CD4-positive, alpha-beta T cell treated with Interleukin-10 for 1 hour (primary cell): ENCODE measurements around the gene PWWP2B.
"Not testable (repeated sequence)": the region's sequence is repeated elsewhere in the genome, so short reads cannot be mapped to it uniquely, and the experiment has no call there.

Experiments
- DNase-seq: peaks from one replicate; pipeline ENCODE4 v3.0.0-alpha.2; 2020

Gene PWWP2B

DNA sequence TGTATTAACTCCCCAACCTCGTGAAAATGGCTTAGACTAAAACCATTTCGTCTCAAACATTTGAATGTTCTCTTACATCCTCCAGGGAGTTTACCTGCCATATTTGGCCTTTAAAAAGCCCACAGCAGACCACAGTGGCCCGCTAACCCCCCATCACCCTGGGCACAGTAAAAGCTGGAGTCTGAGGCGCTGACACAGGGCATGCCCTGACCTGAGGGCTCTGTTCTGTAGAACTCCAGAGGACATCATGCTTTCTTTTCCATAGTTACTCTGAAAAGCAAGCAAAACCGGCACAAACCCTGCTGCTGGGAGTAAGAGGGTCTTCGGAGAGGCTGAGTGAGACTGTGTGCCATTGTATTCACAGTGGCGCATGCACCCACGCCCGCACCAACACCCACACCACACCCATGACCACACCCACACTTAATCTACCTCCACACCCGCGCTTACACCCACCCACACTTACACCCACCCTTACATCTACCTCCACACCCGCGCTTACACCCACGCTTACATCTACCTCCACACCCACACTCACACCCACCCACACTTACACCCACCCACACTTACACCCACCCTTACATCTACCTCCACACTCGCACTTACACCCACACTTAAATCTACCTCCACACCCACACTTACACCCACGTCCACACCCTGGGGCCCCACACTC lies 32.9 kb upstream of the PWWP2B start:
- no peak for DNase-seq

DNA sequence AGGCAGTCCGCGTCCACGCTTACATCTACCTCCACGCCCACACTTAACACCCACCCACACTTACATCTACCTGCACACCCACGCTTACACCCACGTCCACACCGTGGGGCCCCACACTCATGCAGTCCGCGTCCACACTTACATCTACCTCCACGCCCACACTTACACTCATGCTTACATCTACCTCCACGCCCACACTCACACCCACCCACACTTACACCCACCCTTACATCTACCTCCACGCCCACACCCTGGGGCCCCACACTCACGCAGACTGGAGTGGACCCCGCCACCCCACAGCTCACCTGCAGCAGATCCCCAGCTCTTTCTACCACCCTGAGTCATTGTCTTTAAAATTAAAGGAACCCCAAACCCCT lies 32.4 kb upstream of the PWWP2B start:
- no peak for DNase-seq

DNA sequence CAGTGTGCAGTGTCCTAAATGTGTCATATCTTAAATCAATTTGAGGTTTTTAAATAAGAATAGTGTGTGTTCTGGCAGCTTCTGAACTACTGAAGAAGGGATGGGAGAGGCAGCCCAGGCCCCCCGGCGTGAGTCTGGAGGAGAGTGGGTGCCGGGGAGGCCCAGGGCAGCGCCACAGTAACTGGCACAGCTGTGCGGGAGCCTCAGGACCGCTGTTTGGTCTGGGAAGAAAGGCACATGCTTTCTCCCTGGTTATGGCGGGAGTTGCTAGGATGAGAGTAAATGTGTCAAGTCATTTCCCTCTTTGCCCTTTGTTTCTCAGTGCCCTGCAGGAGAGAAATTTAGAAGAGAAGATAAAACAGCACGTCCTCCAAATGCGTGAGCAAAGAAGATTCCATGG lies 31.9 kb upstream of the PWWP2B start:
- DNase-seq = no peak

DNA sequence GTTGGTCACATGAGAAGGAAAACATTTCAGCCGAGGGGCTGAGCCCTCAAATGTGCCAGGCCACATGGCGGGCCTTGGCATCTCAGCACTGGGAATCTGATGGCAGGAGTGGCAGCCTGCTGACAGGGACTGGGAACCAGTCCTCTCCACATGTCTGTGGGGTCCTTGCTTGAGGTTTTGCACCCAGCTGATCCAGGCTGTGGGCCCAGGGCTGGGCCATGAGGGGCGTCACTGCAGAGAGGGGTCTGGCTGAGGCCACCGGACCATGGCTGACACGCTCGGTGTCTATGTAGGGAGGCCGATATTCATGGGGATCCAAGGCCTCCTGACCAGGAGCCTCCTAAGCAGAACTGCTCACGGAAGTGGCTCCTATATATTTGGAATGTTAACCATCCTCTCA lies 31.0 kb upstream of the PWWP2B start:
- no peak for DNase-seq

DNA sequence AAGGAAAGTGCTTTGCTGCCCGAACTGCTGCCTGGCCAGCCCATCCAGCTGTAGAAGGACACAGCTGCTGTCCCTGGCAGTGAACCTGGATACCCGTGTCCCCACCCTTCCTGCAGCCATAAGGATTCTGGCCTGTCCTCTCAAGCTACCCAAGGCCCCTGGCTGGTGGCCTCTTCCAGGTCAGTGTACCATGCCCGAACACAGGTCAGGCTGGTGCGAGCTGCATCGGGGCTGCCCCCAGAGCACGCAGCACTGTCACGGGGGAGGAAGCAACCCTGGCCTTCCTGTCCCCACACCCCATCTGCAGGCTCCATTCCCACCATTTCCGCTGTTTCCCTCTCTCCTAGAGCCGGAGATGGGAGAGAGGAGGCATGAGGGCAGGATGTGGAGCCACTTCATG lies 30.5 kb upstream of the PWWP2B start:
- DNase-seq = no peak

GRCh38 chr10:132368391-132368790 lies 28.6 kb upstream of the PWWP2B start:
- no peak for DNase-seq

- DNase-seq = no peak
These were observed 27.9 kb upstream of the PWWP2B start for GRCh38 chr10:132368881-132369635.

- DNase-seq = no peak
These were observed 27.3 kb upstream of the PWWP2B start for GRCh38 chr10:132369636-132370185.

DNA sequence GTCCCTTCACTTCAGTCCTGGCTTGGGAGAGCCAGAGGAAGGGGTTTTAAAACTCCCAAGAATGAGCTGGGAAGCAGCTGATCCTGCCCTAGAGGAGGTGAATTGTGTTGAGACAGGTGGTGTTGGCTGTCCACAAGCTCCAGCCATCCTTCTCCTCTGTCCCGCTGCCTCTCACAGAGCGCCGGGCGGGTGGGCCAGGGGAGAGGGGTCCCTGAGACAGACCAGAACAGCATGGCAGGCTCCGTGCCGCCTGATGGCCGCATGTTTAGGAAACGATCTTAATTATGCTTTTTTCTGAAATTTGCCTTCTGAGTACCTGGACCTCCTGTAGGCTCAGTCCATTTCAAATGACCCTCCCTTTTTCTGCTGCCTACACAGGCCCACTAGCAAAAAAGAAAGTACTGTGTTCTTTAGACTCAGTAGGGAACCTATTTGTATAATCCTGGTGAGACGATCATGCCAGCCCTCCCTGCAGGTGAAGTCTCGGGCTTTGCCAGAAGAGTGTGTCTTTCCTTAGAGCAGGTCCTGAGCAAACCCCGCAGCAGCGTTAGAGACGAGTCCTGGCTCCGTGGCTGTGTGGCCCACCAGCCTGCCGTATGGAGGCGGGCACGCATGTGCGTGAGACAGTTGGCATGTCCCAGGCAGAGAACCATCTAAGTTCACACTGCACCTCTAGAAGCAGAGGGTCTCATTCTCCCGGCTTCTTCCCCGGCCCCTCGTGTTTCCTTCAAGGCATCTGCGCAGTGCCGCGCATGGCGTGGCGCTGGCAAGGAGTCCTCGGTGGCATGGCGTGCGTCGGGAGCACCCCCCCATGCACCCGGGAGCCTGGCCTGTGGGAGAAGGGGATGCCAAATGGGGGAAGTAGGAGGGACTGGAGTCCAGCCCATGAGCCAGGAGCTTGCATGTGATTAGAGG lies 26.3 kb upstream of the PWWP2B start:
- no peak for DNase-seq

GRCh38 chr10:132371641-132372081 lies 25.3 kb upstream of the PWWP2B start:
- DNase-seq = no peak

DNA sequence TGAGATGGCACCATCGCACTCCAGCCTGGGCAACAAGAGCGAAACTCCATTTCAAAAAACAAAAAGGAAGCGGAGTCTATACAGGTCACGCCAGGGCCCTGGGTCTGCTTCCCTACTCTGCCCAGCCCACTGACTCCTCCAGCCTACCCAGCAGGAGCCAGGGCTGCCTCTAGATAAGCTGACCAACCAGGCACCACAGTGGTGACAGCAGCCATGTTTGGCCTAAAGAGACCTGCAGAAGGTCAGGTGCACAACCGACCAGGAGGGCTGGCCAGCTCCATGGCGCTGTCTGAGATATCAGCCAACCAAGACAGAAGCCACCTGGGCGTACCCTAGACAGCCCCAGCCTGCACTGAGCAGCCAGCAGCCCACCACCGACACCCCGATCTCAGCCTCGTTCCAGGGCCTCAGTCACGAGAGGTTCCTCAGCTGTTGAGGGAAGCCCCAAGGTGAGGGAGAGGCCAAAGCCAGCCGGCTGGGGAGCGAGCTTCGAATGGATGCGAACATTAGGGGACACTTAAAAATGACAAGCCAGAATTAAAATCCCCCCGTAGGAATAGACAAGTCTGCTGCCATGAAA lies 24.4 kb upstream of the PWWP2B start:
- no peak for DNase-seq

- no peak for DNase-seq
These were observed 23.6 kb upstream of the PWWP2B start for GRCh38 chr10:132373241-132373955.

DNA sequence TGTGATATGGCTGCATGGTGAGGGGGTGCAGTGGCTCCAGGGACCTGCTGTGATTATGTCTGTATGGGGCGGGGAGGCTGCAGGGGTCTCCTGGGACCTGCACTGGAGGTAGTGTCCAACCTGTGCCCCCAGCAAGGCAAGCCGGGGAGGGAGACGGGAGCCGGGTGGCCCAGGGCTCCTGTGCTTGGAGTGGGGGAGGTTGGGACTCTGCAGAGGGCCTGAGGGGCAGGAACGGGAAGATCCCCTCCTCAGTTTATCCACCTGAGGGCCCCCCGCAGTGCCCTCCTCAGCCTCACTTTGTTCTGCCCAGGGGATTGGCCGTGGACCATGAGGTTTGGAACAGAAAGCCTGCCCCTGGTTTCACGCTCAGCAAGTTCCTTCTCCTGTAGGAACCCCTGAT lies 22.8 kb upstream of the PWWP2B start:
- DNase-seq = no peak

DNA sequence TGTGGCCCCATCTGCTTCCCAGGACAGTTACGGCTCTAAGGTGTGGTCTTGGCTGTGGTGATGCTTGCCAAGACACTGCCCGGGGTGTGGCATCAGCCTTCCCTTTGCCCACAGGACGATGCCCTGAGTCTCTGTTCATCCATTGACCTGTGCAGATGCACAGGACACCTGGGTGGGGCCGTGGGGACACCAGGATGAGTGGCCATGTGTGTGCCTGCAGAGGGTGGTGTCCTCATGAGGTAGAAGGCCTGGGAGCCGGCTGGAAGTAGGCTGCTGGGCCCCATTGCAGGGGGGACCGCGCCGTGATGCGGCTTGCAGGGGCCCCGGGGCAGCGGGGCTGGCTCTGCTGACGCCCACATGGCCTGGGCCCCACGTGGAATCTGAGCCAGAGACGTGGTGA lies 22.4 kb upstream of the PWWP2B start:
- no peak for DNase-seq

- DNase-seq = no peak
These were observed 21.7 kb upstream of the PWWP2B start for GRCh38 chr10:132375116-132375794.

GRCh38 chr10:132375795-132376297 lies 21.2 kb upstream of the PWWP2B start:
- DNase-seq = no peak

GRCh38 chr10:132376394-132376851 lies 20.6 kb upstream of the PWWP2B start:
- DNase-seq = no peak

DNA sequence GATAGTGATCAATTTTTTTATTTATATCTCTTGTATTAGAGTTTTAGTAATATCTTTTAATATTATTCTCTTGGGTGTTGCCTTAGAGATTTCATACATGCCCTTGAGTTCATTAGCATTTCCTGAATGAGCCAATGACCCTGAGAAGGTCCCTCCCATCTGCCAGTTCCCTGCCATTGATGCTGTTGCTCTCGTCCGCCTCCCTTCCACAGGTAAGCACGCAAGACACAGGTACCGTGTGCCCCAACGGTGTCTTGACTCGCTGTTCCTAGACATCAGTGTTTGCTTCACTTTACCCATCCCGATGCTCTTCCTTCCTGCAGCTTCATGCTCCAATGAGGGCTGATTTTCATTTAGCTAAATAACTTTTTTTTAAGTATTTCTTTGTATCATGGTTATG lies 19.7 kb upstream of the PWWP2B start:
- no peak for DNase-seq

DNA sequence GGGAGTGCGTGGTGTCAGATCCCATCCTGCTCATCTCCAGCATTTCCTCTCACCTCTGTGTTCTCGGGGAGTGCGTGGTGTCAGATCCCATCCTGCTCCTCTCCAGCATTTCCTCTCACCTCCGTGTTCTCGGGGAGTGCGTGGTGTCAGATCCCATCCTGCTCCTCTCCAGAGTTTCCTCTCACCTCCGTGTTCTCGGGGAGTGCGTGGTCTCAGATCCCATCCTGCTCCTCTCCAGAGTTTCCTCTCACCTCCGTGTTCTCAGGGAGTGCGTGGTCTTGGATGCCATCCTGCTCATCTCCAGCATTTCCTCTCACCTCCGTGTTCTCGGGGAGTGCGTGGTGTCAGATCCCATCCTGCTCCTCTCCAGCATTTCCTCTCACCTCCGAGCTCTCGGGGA lies 18.0 kb upstream of the PWWP2B start:
- not testable (repeated sequence) for DNase-seq

GRCh38 chr10:132380986-132381385 lies 16.0 kb upstream of the PWWP2B start:
- not testable (repeated sequence) for DNase-seq

GRCh38 chr10:132381741-132382140 lies 15.3 kb upstream of the PWWP2B start:
- DNase-seq = no peak
